ENCODE results near the gene GAS6. TPM values are rescaled to one million over a fixed set of nuclear protein-coding genes. Genes with fewer than 3 reads are reported as not detected.
"Not testable (repeated sequence)": the region's sequence is repeated elsewhere in the genome, so short reads cannot be mapped to it uniquely, and the experiment has no call there.

GAS6 gene
- 92.9 and 93.8 TPM in 2 replicates for total RNA-seq (2021)
- percentile 70 among the genes with signal in this experiment for Bru-seq, nascent RNA
- percentile 86 among the genes with signal in this experiment for BruChase-seq, experiment 1, labeled RNA remaining after a 2-hour chase
- percentile 85 among the genes with signal in this experiment for BruChase-seq, experiment 2, labeled RNA remaining after a 6-hour chase
- long read RNA-seq, transcript GAS6-204 (1 exons, 2,646 nt), result minor isoform, 17 of 311 reads
- long read RNA-seq, transcript GAS6-201 (15 exons, 2,490 nt), result major isoform, 216 of 311 reads
- long read RNA-seq, partial matches to known transcripts, result 23 of 311 reads
- long read RNA-seq, other reads (novel, unspliced or antisense), result 52 of 311 reads

DNA sequence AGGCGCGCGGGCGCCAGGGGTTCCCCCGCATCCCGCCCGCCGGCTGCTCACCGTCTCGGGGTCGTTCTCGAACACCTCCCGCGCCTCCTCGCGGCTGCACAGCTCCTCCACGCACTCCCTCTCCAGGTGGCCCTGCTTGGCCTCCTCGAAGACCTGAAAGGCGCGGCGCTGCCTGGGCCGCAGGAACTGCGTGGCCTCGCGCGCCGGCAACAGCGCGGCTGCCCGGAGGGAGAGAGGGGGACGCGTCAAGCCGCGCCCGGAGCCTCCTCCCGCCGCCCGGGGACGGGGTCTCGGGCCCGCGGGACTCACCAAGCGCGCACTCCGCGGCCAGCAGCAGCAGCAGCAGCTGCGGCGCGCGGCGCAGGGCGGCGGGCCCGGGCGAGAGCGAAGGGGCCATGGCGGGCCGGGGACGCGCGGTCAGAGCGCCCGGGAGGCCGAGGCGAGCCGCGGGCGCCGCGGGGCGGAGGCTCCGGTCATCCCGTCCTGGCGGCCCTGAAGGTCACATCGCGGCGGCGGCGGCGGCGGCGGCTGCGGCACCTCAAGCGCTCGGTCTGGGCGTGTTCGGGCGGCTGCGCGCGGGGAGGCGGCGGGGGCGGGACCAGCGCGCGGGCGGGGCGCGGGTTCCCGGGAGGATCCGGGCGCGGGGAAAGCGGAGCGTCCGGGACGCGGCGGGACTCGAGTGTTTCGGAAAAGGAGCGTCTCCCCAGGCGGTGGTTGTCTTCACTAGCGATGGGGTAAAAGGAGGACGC is at the start of gene GAS6:
TSS of gene GAS6 (minus strand) at position 553 of the 749 bp plus-strand sequence. CDS start at position 397, 156 bp downstream.
- Histone ChIP-seq H3K27ac (no peak within 1 kb of the TSS), H3K9me3 (ENCODE audit: insufficient read depth, low read depth) (0 out of 2 replicates have a peak, but pooled peaks cover 12% of the 10 kb centered on the region), H3K4me1 (replicated peaks; ENCODE audit: insufficient read depth) (peaks cover 13% of the 10 kb centered on the region; the same call in 1 of the 2 replicates), H3K27me3 (ENCODE audit: insufficient read depth, low read depth) (peaks cover 10% of the 10 kb centered on the region; the same call in 1 of the 2 replicates), H3K4me2 (peak within 1 kb of the TSS; percentile 81), H2AFZ (peak within 1 kb of the TSS; percentile 83), H3K9me2 (ENCODE audit: insufficient read depth) (no peaks in the 10 kb centered on the region), H3K4me3 (peak within 1 kb of the TSS; percentile 57), H3K79me2 (ENCODE audit: low read depth) (no peaks in the 10 kb centered on the region), H3K36me3 (ENCODE audit: low read depth) (no peaks in the 10 kb centered on the region), H4K20me1 (ENCODE audit: insufficient read depth) (no peaks in the 10 kb centered on the region), H3F3A (ENCODE audit: insufficient read depth, low read depth) (peaks cover 14% of the 10 kb centered on the region)
- peak in 1 of 2 experiments; percentile 60 for DNase-seq
- no peak; the same call in 1 of the 2 replicates for TF ChIP-seq CTCF (conservative IDR thresholded peaks at IDR 0.05)
- no peak for TF ChIP-seq EZH2 (IDR thresholded peaks at IDR 0.05; ENCODE audit: low read depth)
- no TSS peak for BruUV-seq (replicated peaks)
- CTCF ChIA-PET, result no interaction called here
- intact Hi-C loops (cut with micrococcal nuclease; ENCODE audit: unreplicated experiment), result loop anchor here (5.0 kb wide), 1 partner anchor 41 kb away; no protein-coding TSS in a partner anchor
- POLR2A ChIA-PET (ENCODE audit: unreplicated experiment), result no interaction called here

DNA sequence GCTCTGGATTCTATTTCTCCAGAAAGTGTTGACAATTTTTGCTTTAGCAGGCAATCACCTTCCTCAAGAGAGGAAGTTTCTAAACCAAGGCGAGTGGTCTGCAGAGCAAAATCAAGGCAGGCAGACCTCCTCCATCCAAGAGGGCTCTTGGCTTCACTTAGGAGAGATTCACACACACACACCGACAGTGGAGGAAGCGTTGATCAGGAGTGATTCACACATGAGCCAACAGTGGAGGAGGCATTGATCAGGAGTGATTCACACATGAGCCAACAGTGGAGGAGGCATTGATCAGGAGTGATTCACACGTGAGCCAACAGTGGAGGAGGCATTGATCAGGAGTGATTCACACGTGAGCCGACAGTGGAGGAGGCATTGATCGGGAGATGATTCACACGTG is 49.5 kb upstream of the GAS6 start:
- peaks cover 10% of the 10 kb centered on the region; the same call in 1 of the 2 replicates for H3K9me3 ChIP-seq (ENCODE audit: insufficient read depth, low read depth)
- H3K4me1 ChIP-seq (replicated peaks; ENCODE audit: insufficient read depth); H3K27ac ChIP-seq; H4K20me1 ChIP-seq (ENCODE audit: insufficient read depth); intact Hi-C loops (cut with micrococcal nuclease; ENCODE audit: unreplicated experiment); H3K9me2 ChIP-seq (ENCODE audit: insufficient read depth); H3K27me3 ChIP-seq (ENCODE audit: insufficient read depth, low read depth); H3K79me2 ChIP-seq (ENCODE audit: low read depth); CTCF ChIA-PET; H3K36me3 ChIP-seq (ENCODE audit: low read depth); H3K4me3 ChIP-seq; H3K4me2 ChIP-seq; BruUV-seq (replicated peaks); POLR2A ChIA-PET (ENCODE audit: unreplicated experiment); H2AFZ ChIP-seq; DNase-seq: not testable (repeated sequence)
- H3F3A ChIP-seq (ENCODE audit: insufficient read depth, low read depth), result peaks cover 20% of the 10 kb centered on the region

DNA sequence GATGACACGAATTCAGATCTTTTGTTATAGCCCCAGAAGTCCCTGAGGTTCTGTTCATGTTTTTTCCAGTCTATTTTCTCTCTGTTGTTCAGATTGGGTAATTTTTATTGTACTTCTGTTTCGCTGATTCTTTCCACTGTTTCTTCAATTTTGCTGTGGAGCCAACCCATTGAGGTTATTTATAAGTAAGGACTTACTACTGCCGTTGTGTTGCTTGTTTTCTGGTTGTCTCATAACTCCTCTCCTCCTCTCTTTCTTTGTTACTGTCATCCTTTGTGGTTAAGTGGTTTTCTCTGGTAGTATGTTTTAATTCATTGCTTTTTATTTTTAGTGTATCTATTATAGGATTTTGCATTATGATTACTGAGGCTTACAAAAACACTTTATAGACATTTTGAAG is 48.7 kb upstream of the GAS6 start:
- H2AFZ ChIP-seq, result no peak overlapping the region
- no peak overlapping the region for H3K27ac ChIP-seq
- no peaks in the 10 kb centered on the region for H3K36me3 ChIP-seq (ENCODE audit: low read depth)
- ChIA-PET CTCF (no interaction called here), POLR2A (ENCODE audit: unreplicated experiment) (no interaction called here)
- no peaks in the 10 kb centered on the region for H3K4me1 ChIP-seq (replicated peaks; ENCODE audit: insufficient read depth)
- no peak overlapping the region for H3K4me3 ChIP-seq
- no peaks in the 10 kb centered on the region for H3K9me2 ChIP-seq (ENCODE audit: insufficient read depth)
- intact Hi-C loops (cut with micrococcal nuclease; ENCODE audit: unreplicated experiment), result no loop called here
- no peaks in the 10 kb centered on the region for H3K79me2 ChIP-seq (ENCODE audit: low read depth)
- BruUV-seq (replicated peaks), result no TSS peak
- no peaks in the 10 kb centered on the region for H4K20me1 ChIP-seq (ENCODE audit: insufficient read depth)
- H3F3A ChIP-seq (ENCODE audit: insufficient read depth, low read depth), result peaks cover 20% of the 10 kb centered on the region
- H3K27me3 ChIP-seq (ENCODE audit: insufficient read depth, low read depth), result no peaks in the 10 kb centered on the region
- H3K9me3 ChIP-seq (ENCODE audit: insufficient read depth, low read depth), result peaks cover 10% of the 10 kb centered on the region; the same call in 1 of the 2 replicates
- TF ChIP-seq EZH2 (IDR thresholded peaks at IDR 0.05; ENCODE audit: low read depth), result no peak
- TF ChIP-seq CTCF (conservative IDR thresholded peaks at IDR 0.05), result no peak
- no peak for DNase-seq
- H3K4me2 ChIP-seq, result no peak overlapping the region

Data from PC-9 (cell line).